ENCODE data around the gene SSBP3. TPM values are rescaled to one million over a fixed set of nuclear protein-coding genes. Genes with fewer than 3 reads are reported as not detected.

SSBP3 gene
- polyA plus RNA-seq, 4 donors: 24.2 to 41.9 (median 32.2) TPM

DNA sequence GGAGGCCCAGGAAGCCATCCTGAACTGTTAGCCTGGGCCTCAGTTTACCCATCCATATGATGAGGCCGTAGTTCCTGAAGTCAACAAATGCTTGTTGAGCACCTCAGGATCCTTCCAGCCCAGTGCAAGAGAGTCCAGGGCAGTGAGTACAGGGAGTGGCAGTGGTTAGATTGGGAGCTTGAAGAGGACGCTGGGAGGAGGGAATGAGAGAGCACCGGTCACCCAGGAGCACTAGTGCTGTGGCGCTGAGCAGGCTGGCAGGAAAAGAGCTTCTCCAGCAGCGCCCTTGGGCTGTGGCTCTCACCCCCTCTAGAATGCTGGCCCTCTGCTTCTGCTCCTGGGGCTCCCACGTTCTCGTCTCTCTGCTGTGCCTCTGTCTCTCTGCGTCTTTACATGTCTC is 10.2 kb upstream of the SSBP3 start:
- peak in 1 of 2 donors; percentile 81 for DNase-seq
- FAIRE-seq: no peak
- H3K4me1 ChIP-seq (ENCODE audit: control insufficient read depth in 3 of 3, insufficient read depth in 2 of 3, low read depth in 1 of 3, low read length in 2 of 3): no peaks in the 10 kb centered on the region
- no peaks in the 10 kb centered on the region for H3K36me3 ChIP-seq (ENCODE audit: control insufficient read depth in 3 of 3, insufficient read depth in 2 of 3, low read depth in 1 of 3, low read length in 3 of 3)
- 41 to 63% (median 43%) methylated on average over 8 of the region's 8 CpGs for WGBS, 3 donors
- no peaks in the 10 kb centered on the region for H3K9me3 ChIP-seq (ENCODE audit: control insufficient read depth in 2 of 2, insufficient read depth in 1 of 2, low read depth in 1 of 2, low read length in 1 of 2)
- H3K27ac ChIP-seq (ENCODE audit: low read depth in 1 of 3, low read length in 2 of 3): no peak overlapping the region
- no peak overlapping the region for H3K4me3 ChIP-seq (ENCODE audit: low read depth in 1 of 3, low read length in 3 of 3)
- no peaks in the 10 kb centered on the region for H3K27me3 ChIP-seq (ENCODE audit: control insufficient read depth in 3 of 3, insufficient read depth in 3 of 3, low read length in 3 of 3)

- no peak for DNase-seq
- no peaks in the 10 kb centered on the region for H3K27me3 ChIP-seq (ENCODE audit: control insufficient read depth in 3 of 3, insufficient read depth in 3 of 3, low read length in 3 of 3)
- H3K4me1 ChIP-seq (ENCODE audit: control insufficient read depth in 3 of 3, insufficient read depth in 2 of 3, low read depth in 1 of 3, low read length in 2 of 3): no peaks in the 10 kb centered on the region
- FAIRE-seq: no peak
- no peaks in the 10 kb centered on the region for H3K9me3 ChIP-seq (ENCODE audit: control insufficient read depth in 2 of 2, insufficient read depth in 1 of 2, low read depth in 1 of 2, low read length in 1 of 2)
- no peaks in the 10 kb centered on the region for H3K36me3 ChIP-seq (ENCODE audit: control insufficient read depth in 3 of 3, insufficient read depth in 2 of 3, low read depth in 1 of 3, low read length in 3 of 3)
- no peak overlapping the region for H3K4me3 ChIP-seq (ENCODE audit: low read depth in 1 of 3, low read length in 3 of 3)
- 77 to 83% (median 78%) methylated on average over 9 of the region's 9 CpGs for WGBS, 3 donors
- no peak overlapping the region for H3K27ac ChIP-seq (ENCODE audit: low read depth in 1 of 3, low read length in 2 of 3)
These were observed 9.8 kb upstream of the SSBP3 start for GRCh38 chr1:54415991-54416390.

GRCh38 chr1:54415533-54415932 is 9.3 kb upstream of the SSBP3 start:
- Histone ChIP-seq H3K27me3 (ENCODE audit: control insufficient read depth in 3 of 3, insufficient read depth in 3 of 3, low read length in 3 of 3) (no peaks in the 10 kb centered on the region), H3K4me1 (ENCODE audit: control insufficient read depth in 3 of 3, insufficient read depth in 2 of 3, low read depth in 1 of 3, low read length in 2 of 3) (peaks cover 0 to 2% (median 0%) of the 10 kb centered on the region in 3 donors), H3K36me3 (ENCODE audit: control insufficient read depth in 3 of 3, insufficient read depth in 2 of 3, low read depth in 1 of 3, low read length in 3 of 3) (no peaks in the 10 kb centered on the region), H3K4me3 (ENCODE audit: low read depth in 1 of 3, low read length in 3 of 3) (no peak overlapping the region), H3K27ac (ENCODE audit: low read depth in 1 of 3, low read length in 2 of 3) (no peak overlapping the region), H3K9me3 (ENCODE audit: control insufficient read depth in 2 of 2, insufficient read depth in 1 of 2, low read depth in 1 of 2, low read length in 1 of 2) (no peaks in the 10 kb centered on the region)
- DNase-seq (no peak), FAIRE-seq (no peak)
- 94 to 97% (median 97%) methylated on average over 3 of the region's 3 CpGs for WGBS, 3 donors

DNA sequence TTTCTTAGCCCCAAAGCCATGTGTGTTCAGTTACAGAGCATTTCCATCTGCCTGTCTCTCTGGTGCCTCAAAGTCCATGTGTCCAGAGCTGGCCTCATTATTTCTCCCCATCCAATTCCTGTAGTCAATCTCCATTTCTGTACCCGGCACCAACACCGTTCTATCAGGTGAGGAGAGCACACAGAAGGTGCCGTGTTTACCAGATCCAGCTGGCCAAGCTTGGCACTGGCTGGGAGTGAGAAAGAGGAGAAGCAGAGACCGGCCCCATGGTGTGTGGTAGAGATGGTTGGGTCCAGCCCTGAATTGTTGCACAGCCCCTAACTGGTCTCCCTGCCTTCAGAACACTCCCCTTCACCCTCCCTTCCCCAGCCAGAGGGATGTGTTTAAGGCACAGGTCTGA is 7.5 kb upstream of the SSBP3 start:
- H3K27ac ChIP-seq (ENCODE audit: low read depth in 1 of 3, low read length in 2 of 3): peak overlapping the region in 1 of 3 donors; percentile 46

GRCh38 chr1:54413295-54413694 is 7.1 kb upstream of the SSBP3 start:
- H3K36me3 ChIP-seq (ENCODE audit: control insufficient read depth in 3 of 3, insufficient read depth in 2 of 3, low read depth in 1 of 3, low read length in 3 of 3): no peaks in the 10 kb centered on the region
- no peak for FAIRE-seq
- DNase-seq: peak in 1 of 2 donors; percentile 53
- no peak overlapping the region for H3K4me3 ChIP-seq (ENCODE audit: low read depth in 1 of 3, low read length in 3 of 3)
- 43 to 60% (median 48%) methylated on average over 2 of the region's 2 CpGs for WGBS, 3 donors
- peak overlapping the region in 1 of 3 donors; percentile 46 for H3K27ac ChIP-seq (ENCODE audit: low read depth in 1 of 3, low read length in 2 of 3)
- no peaks in the 10 kb centered on the region for H3K9me3 ChIP-seq (ENCODE audit: control insufficient read depth in 2 of 2, insufficient read depth in 1 of 2, low read depth in 1 of 2, low read length in 1 of 2)
- peaks cover 11 to 23% (median 17%) of the 10 kb centered on the region in 3 donors for H3K4me1 ChIP-seq (ENCODE audit: control insufficient read depth in 3 of 3, insufficient read depth in 2 of 3, low read depth in 1 of 3, low read length in 2 of 3)
- H3K27me3 ChIP-seq (ENCODE audit: control insufficient read depth in 3 of 3, insufficient read depth in 3 of 3, low read length in 3 of 3): no peaks in the 10 kb centered on the region

More for the DNA sequence above, 7.5 kb upstream of the SSBP3 start:
- no peak for FAIRE-seq
- no peak for DNase-seq
- H3K4me3 ChIP-seq (ENCODE audit: low read depth in 1 of 3, low read length in 3 of 3): no peak overlapping the region
- WGBS, 3 donors: 91 to 93% (median 93%) methylated on average over 4 of the region's 4 CpGs
- no peaks in the 10 kb centered on the region for H3K9me3 ChIP-seq (ENCODE audit: control insufficient read depth in 2 of 2, insufficient read depth in 1 of 2, low read depth in 1 of 2, low read length in 1 of 2)
- H3K36me3 ChIP-seq (ENCODE audit: control insufficient read depth in 3 of 3, insufficient read depth in 2 of 3, low read depth in 1 of 3, low read length in 3 of 3): no peaks in the 10 kb centered on the region
- H3K27me3 ChIP-seq (ENCODE audit: control insufficient read depth in 3 of 3, insufficient read depth in 3 of 3, low read length in 3 of 3): no peaks in the 10 kb centered on the region
- peaks cover 10 to 19% (median 13%) of the 10 kb centered on the region in 3 donors for H3K4me1 ChIP-seq (ENCODE audit: control insufficient read depth in 3 of 3, insufficient read depth in 2 of 3, low read depth in 1 of 3, low read length in 2 of 3)

GRCh38 chr1:54410359-54410758 is 4.2 kb upstream of the SSBP3 start:
- 90 to 94% (median 91%) methylated on average over 9 of the region's 9 CpGs for WGBS, 3 donors
- DNase-seq: no peak
- no peaks in the 10 kb centered on the region for H3K36me3 ChIP-seq (ENCODE audit: control insufficient read depth in 3 of 3, insufficient read depth in 2 of 3, low read depth in 1 of 3, low read length in 3 of 3)
- no peaks in the 10 kb centered on the region for H3K9me3 ChIP-seq (ENCODE audit: control insufficient read depth in 2 of 2, insufficient read depth in 1 of 2, low read depth in 1 of 2, low read length in 1 of 2)
- H3K27ac ChIP-seq (ENCODE audit: low read depth in 1 of 3, low read length in 2 of 3): no peak overlapping the region
- no peak overlapping the region for H3K4me3 ChIP-seq (ENCODE audit: low read depth in 1 of 3, low read length in 3 of 3)
- no peak for FAIRE-seq
- no peaks in the 10 kb centered on the region for H3K27me3 ChIP-seq (ENCODE audit: control insufficient read depth in 3 of 3, insufficient read depth in 3 of 3, low read length in 3 of 3)
- peaks cover 15 to 30% (median 20%) of the 10 kb centered on the region in 3 donors for H3K4me1 ChIP-seq (ENCODE audit: control insufficient read depth in 3 of 3, insufficient read depth in 2 of 3, low read depth in 1 of 3, low read length in 2 of 3)

GRCh38 chr1:54409156-54410142 is 3.3 kb upstream of the SSBP3 start:
- H3K27me3 ChIP-seq (ENCODE audit: control insufficient read depth in 3 of 3, insufficient read depth in 3 of 3, low read length in 3 of 3): no peaks in the 10 kb centered on the region
- WGBS, 3 donors: 22 to 55% (median 35%) methylated on average over 9 of the region's 9 CpGs
- H3K36me3 ChIP-seq (ENCODE audit: control insufficient read depth in 3 of 3, insufficient read depth in 2 of 3, low read depth in 1 of 3, low read length in 3 of 3): no peaks in the 10 kb centered on the region
- FAIRE-seq (no peak), DNase-seq (peak; percentile 82 to 90)
- H3K27ac ChIP-seq (ENCODE audit: low read depth in 1 of 3, low read length in 2 of 3): peak overlapping the region; percentile 49 to 81 (median 65)
- H3K4me3 ChIP-seq (ENCODE audit: low read depth in 1 of 3, low read length in 3 of 3): no peak overlapping the region
- peaks cover 15 to 34% (median 24%) of the 10 kb centered on the region in 3 donors for H3K4me1 ChIP-seq (ENCODE audit: control insufficient read depth in 3 of 3, insufficient read depth in 2 of 3, low read depth in 1 of 3, low read length in 2 of 3)
- H3K9me3 ChIP-seq (ENCODE audit: control insufficient read depth in 2 of 2, insufficient read depth in 1 of 2, low read depth in 1 of 2, low read length in 1 of 2): no peaks in the 10 kb centered on the region

DNA sequence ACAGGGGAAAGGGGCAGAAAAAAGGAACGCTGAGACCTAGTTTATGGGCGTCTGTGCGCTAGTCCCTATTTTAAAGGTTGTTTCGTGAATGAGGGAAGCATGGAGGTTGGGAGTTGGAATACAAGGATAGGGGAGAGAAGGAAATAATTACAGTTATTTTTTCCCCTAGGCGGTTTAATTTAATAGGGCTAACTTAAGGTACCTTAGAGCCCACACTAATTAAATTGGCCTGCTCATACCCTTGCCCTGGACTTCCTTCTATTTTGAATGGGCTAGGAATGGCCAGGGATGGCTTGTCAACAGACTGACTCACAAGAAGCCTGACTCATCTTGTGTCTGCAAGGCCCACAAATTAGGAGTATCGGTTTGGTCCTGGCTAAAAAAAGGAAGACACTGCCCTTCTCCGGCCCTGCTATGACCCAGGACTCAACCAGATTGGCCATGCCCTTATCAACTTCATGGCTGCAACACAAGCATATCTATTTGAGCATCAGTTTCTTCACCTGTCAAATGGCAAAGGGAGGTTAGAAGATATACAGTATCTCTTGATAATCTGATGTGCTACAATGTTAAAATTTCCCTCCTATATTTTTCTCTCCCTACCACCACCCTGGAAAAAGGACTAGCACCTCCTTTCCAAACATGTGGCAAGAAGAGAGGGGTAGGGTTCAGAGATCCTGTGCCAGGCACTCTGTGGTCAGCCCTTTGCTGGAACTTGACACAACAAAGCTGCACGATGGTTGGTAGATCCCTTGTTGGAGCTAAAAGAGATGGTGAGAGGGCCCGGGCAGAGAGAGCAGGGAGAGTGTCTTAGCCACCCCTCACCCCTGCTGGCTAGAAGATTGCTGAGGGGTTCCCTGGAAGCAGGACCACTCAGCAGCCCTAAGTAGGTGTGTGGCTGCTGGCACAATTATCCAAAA is 2.2 kb upstream of the SSBP3 start:
- H3K4me1 ChIP-seq (ENCODE audit: control insufficient read depth in 3 of 3, insufficient read depth in 2 of 3, low read depth in 1 of 3, low read length in 2 of 3): peaks cover 17 to 43% (median 34%) of the 10 kb centered on the region in 3 donors
- DNase-seq (no peak), FAIRE-seq (no peak)
- no peaks in the 10 kb centered on the region for H3K27me3 ChIP-seq (ENCODE audit: control insufficient read depth in 3 of 3, insufficient read depth in 3 of 3, low read length in 3 of 3)
- peaks cover 0 to 8% (median 2%) of the 10 kb centered on the region in 3 donors for H3K36me3 ChIP-seq (ENCODE audit: control insufficient read depth in 3 of 3, insufficient read depth in 2 of 3, low read depth in 1 of 3, low read length in 3 of 3)
- peak overlapping the region; percentile 70 to 94 (median 81) for H3K27ac ChIP-seq (ENCODE audit: low read depth in 1 of 3, low read length in 2 of 3)
- WGBS, 3 donors: 59 to 61% (median 60%) methylated on average over 9 of the region's 9 CpGs
- no peak overlapping the region for H3K4me3 ChIP-seq (ENCODE audit: low read depth in 1 of 3, low read length in 3 of 3)
- no peaks in the 10 kb centered on the region for H3K9me3 ChIP-seq (ENCODE audit: control insufficient read depth in 2 of 2, insufficient read depth in 1 of 2, low read depth in 1 of 2, low read length in 1 of 2)
